LNCaP clone FGC (cell line): ENCODE data around the gene EHMT1.

ENCODE experiments used
- DNase-seq: peaks from one replicate; pipeline ENCODE4 v3.0.0-alpha.2; 2011; ENCODE audit warnings: low read depth
- H3K4me3 ChIP-seq: 2 replicates; pipeline ENCODE4 v1.5.1; 2011; ENCODE audit warnings: mild to moderate bottlenecking, low read depth, low read length, control low read depth
- CTCF ChIP-seq: IDR thresholded peaks from 2 replicates; pipeline ENCODE4 v1.5.1; 2012; ENCODE audit warnings: mild to moderate bottlenecking; ENCODE audit not compliant: control insufficient read depth, insufficient read depth; ENCODE audit errors: extremely low read depth

EHMT1 gene

GRCh38 chr9:137837345-137838278 lies 218.8 kb downstream of the EHMT1 start:
- no peak for DNase-seq
- no peak for TF ChIP-seq CTCF
- H3K4me3 ChIP-seq, result no peak overlapping the region

- DNase-seq, result no peak
- no peak for TF ChIP-seq CTCF
- H3K4me3 ChIP-seq, result no peak overlapping the region
Measured at GRCh38 chr9:137838576-137838975, 219.8 kb downstream of the EHMT1 start.

- H3K4me3 ChIP-seq, result no peak overlapping the region
- TF ChIP-seq CTCF, result no peak
- DNase-seq, result no peak
Measured at GRCh38 chr9:137843355-137843754, 224.6 kb downstream of the EHMT1 start.

GRCh38 chr9:137851516-137852267 lies 232.9 kb downstream of the EHMT1 start:
- TF ChIP-seq CTCF, result no peak
- H3K4me3 ChIP-seq, result no peak overlapping the region
- no peak for DNase-seq

GRCh38 chr9:137853392-137853995 lies 234.7 kb downstream of the EHMT1 start:
- H3K4me3 ChIP-seq, result no peak overlapping the region
- DNase-seq, result no peak
- TF ChIP-seq CTCF, result no peak

GRCh38 chr9:137860361-137860760 lies 241.6 kb downstream of the EHMT1 start:
- no peak overlapping the region for H3K4me3 ChIP-seq

More at GRCh38 chr9:137860361-137860760, 241.6 kb downstream of the EHMT1 start:
- no peak for TF ChIP-seq CTCF
- DNase-seq, result no peak
